ENCODE data around the gene LIN7A.

Gene LIN7A

DNA sequence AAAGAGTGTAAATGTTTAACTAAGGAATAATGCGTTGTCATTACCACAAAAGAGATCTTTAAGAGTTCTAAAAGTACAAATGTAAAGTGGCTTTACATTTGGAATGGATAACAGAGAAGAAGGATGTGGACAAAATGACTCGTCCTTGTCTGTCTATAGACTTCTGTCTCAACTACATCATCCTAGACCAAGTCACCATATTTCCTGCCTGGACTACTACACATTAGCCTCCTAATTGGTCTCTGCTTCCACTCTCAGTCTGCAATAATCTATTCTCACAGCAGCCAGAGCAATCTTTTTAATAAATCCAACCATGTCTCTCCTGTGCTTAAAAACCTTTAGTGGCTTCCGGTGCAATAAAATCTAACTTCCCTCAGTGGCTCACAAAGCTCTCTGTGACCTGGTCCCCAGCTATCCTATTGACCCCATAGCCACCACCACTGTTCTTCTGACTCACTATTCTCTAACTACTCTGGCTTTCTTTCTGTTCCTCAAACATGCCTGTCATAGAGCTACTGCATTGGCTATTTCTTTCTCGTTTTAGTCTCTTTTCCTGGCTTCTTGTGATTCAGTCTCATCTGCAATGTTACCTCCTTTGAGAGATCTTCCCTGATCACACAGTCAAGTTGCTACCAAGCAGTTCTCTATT is 130.0 kb downstream of the LIN7A start:
- CTCF ChIA-PET, result interaction anchor here (1.0 to 2.1 kb wide), 3 partner anchors 13 to 30 kb away, joined by 3 to 6 read pairs (median 5); no protein-coding TSS in a partner anchor
- POLR2A ChIA-PET, result interaction anchor here (0.6 kb wide), 1 partner anchor 20 kb away, joined by 6 read pairs; no protein-coding TSS in a partner anchor
- peak; percentile 36 for DNase-seq (ENCODE audit: extremely low spot score)
- TF ChIP-seq, protein P1, sequence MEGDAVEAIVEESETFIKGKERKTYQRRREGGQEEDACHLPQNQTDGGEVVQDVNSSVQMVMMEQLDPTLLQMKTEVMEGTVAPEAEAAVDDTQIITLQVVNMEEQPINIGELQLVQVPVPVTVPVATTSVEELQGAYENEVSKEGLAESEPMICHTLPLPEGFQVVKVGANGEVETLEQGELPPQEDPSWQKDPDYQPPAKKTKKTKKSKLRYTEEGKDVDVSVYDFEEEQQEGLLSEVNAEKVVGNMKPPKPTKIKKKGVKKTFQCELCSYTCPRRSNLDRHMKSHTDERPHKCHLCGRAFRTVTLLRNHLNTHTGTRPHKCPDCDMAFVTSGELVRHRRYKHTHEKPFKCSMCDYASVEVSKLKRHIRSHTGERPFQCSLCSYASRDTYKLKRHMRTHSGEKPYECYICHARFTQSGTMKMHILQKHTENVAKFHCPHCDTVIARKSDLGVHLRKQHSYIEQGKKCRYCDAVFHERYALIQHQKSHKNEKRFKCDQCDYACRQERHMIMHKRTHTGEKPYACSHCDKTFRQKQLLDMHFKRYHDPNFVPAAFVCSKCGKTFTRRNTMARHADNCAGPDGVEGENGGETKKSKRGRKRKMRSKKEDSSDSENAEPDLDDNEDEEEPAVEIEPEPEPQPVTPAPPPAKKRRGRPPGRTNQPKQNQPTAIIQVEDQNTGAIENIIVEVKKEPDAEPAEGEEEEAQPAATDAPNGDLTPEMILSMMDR (IDR thresholded peaks at IDR 0.05; ENCODE audit: control extremely low read depth, extremely low read depth, low read depth, missing control alignments), result no peak

DNA sequence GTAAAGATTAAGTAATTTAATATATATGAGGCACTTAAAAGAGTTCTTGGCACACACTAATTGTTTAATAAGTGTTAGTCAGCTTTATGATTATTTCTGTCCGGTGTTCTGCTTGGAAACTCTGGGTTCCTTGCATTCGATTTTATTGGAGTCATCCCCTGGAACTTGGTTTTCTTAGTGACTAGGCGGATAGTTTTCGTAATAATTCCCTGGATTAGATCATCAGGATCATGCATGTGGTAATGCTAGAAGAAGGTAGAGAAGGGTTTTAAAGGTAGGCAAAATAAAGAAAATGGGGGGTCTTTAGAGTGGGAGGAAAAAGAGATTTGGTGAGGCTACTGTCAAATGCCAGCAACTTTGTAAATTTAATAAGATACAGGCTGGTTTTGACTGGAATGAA is 132.6 kb downstream of the LIN7A start:
- TF ChIP-seq, protein P1 (IDR thresholded peaks at IDR 0.05; ENCODE audit: control extremely low read depth, extremely low read depth, low read depth, missing control alignments), result no peak
- ChIA-PET POLR2A (no interaction called here), CTCF (no interaction called here)
- DNase-seq (ENCODE audit: extremely low spot score), result no peak

DNA sequence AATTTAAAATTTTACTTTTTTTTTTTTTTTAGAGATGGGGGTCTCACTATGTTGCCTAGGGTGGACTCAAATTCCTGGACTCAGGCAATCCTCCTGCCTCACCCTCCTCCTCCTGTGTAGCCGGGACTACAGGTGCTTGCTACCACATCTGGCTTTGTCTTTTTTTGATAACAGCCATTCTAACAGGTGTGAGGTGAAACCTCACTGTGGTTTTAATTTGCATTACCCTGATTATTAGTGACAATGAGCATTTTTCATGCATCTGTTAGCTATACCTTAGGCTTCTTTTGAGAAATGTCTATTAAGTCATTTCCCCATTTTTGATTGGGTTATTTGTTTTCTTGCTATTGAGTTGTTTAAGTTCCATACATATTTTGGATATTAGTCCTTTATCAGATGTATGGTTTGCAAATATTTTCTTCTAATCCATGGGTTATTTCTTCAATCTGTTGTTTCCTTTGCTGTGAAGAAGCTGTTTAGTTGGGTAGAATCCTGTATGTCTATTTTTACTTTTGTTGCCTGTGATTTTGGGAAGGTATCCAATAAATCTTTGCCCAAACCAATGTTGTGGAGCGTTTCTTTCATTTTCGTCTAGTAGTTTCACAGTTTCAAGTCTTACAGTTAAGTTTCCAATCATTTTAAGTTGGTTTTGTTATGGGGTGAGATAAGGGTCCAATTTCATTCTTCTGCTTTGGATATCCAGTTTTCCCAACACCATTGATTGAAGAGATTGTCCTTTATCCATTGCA is 134.9 kb downstream of the LIN7A start:
- ChIA-PET POLR2A (no interaction called here), CTCF (interaction anchor here (1.1 to 1.6 kb wide), 4 partner anchors 8 to 21 kb away, joined by 3 to 8 read pairs (median 4); no protein-coding TSS in a partner anchor)
- TF ChIP-seq, protein P1 (IDR thresholded peaks at IDR 0.05; ENCODE audit: control extremely low read depth, extremely low read depth, low read depth, missing control alignments), result no peak
- no peak for DNase-seq (ENCODE audit: extremely low spot score)

DNA sequence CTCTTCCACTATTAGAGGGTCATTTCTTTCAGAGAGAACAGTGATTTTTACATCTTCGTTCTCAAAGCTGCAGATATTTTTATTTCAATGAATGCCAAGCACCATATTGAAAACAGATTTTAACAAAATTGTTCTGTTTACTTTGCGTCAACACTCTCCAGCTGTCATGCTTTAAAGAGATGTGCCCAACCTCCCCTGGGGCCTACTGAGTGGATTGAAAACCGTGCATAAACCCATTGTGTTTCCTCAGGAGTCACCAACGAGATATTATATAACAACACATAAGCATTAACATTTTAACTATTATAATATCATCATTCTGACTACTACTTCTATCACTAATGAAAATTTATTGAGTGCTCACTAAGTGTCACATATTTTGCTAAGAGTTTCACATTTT is 139.5 kb downstream of the LIN7A start:
- POLR2A ChIA-PET, result interaction anchor here (0.6 kb wide), 1 partner anchor 12 kb away, joined by 7 read pairs; no protein-coding TSS in a partner anchor
- TF ChIP-seq, protein P1 (IDR thresholded peaks at IDR 0.05; ENCODE audit: control extremely low read depth, extremely low read depth, low read depth, missing control alignments), result no peak
- CTCF ChIA-PET, result interaction anchor here (1.2 to 2.6 kb wide), 4 partner anchors 16 to 88 kb away, joined by 3 to 8 read pairs (median 5); no protein-coding TSS in a partner anchor
- DNase-seq (ENCODE audit: extremely low spot score), result no peak

DNA sequence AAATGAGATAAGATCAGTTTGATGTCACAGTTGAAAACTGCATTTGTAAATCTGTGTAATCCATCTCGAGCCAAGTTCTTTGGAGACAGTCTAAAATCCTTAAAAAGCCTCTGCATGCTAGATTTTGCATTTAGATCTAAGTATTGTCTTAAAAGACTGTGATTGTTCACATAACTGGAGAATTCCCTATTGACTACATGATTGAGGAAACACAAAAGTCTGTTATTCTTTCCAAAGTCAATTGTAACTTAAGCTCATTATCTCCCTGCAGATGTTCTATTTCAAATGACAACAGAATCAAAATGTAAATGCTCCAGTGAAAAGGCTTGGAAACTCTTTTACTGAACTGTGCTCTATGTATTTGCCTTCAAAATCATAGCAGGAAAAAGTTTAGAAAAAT is 143.2 kb downstream of the LIN7A start:
- TF ChIP-seq, protein P1 (IDR thresholded peaks at IDR 0.05; ENCODE audit: control extremely low read depth, extremely low read depth, low read depth, missing control alignments), result no peak
- POLR2A ChIA-PET, result no interaction called here
- no peak for DNase-seq (ENCODE audit: extremely low spot score)
- CTCF ChIA-PET, result interaction anchor here (1.1 to 4.8 kb wide), 5 partner anchors 12 to 32 kb away, joined by 3 to 31 read pairs (median 5); no protein-coding TSS in a partner anchor

DNA sequence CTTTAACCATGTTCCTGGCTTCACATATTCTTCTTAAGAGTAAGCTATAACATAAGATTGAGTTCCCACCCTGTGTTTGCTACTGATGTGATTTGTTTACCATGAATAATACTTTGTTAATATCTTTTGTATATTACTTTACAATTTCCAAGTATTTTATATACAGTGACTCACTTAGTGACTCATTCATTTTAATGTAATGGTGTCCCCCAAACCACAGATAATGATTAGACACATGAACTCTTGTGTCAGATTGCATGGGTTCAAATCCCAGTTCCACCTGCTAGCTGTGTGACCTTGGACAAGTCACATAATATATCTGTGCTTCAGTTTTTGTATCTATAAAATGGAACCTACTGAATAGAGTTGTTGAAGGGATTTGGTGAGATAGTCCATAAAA is 144.9 kb downstream of the LIN7A start:
- TF ChIP-seq, protein P1 (IDR thresholded peaks at IDR 0.05; ENCODE audit: control extremely low read depth, extremely low read depth, low read depth, missing control alignments), result no peak
- DNase-seq (ENCODE audit: extremely low spot score), result no peak
- ChIA-PET POLR2A (no interaction called here), CTCF (interaction anchor here (1.6 to 4.8 kb wide), 5 partner anchors 11 to 45 kb away, joined by 7 to 31 read pairs (median 8); no protein-coding TSS in a partner anchor)
